NCI-H748 (cell line): ENCODE results near the gene SYNDIG1.

Experiments
- DNase-seq: peaks from one replicate; lab custom pipeline; 2025; ENCODE audit not compliant: unreplicated experiment; lab: John Stamatoyannopoulos, UW

Gene SYNDIG1

DNA sequence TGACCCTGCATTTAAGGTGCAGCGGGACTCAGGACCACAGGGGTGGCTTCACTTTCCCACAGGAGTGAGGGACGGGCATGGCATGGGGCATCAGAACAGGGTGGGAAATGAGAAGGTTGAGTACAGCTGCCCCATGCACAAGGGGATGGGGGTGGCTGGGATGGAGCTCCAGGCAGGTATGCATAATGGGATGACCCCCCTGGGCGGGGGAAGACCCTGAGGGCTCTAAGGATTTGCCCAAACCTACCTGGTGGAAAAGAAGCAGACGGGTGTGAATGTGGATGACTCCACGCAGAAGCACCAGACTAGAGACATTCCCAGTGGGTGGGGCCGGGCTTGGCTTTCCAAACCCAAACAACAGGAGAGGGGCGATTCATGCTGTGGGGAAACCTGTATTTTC lies 200.3 kb downstream of the SYNDIG1 start:
- DNase-seq = no peak

DNA sequence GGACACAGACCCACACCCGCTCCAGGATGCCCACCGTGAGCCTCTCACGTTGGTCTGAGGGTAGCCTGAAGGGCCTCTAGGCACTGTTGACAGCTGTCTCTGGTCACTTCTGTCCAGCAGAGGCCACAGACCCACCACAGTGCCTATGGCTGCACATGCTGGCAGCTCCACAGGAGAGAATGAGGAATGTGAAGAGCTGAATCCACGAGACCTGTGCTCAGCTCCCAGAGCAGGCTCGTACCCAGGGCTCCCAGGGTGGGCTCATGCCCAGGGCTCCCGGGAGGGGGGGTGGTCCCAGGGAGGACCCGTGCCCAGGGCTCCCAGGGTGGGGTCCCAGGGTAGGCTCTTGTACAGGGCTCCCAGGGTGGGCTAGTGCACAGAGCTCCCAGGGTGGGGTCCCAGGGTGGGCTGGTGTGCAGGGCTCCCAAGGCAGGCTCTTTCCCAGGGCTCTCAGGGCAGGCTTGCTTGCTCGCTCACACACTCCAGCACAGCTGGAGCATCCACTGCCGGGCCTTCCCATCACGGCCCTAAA lies 201.0 kb downstream of the SYNDIG1 start:
- DNase-seq = no peak

GRCh38 chr20:24670981-24671380 lies 201.6 kb downstream of the SYNDIG1 start:
- DNase-seq = no peak

DNA sequence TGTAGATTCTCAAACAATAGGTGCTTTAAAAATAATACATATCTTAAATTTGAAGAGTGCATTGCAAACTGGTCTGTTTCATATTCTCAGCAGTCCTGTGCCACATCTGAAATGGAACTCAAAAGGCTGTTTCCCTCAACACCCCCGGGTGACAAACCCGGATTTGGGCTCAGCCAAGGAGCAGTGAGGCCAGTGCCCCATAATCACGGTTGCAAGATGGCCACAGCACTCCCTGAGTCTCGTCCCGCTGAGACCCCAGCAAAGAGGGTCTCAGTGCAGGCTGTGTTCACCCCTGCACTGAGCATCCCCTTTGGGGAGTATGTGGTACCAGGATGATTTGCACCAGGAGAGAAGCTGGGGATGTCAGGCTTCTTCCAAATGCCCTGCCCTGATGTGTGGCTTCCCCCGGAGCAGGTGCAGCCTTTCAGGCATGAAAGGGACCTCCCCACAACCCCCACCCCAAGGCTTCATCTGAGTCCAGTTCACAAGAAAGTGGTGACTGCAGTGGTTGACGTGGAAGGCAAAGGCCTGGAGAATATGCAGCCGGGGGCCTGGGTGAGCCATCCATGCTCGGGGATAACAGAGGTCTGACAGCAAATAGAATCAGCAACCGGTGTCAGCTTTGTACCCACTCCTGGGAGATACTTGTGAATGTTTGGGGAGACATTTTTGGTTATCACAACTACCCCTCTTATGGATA lies 202.9 kb downstream of the SYNDIG1 start:
- no peak for DNase-seq

DNA sequence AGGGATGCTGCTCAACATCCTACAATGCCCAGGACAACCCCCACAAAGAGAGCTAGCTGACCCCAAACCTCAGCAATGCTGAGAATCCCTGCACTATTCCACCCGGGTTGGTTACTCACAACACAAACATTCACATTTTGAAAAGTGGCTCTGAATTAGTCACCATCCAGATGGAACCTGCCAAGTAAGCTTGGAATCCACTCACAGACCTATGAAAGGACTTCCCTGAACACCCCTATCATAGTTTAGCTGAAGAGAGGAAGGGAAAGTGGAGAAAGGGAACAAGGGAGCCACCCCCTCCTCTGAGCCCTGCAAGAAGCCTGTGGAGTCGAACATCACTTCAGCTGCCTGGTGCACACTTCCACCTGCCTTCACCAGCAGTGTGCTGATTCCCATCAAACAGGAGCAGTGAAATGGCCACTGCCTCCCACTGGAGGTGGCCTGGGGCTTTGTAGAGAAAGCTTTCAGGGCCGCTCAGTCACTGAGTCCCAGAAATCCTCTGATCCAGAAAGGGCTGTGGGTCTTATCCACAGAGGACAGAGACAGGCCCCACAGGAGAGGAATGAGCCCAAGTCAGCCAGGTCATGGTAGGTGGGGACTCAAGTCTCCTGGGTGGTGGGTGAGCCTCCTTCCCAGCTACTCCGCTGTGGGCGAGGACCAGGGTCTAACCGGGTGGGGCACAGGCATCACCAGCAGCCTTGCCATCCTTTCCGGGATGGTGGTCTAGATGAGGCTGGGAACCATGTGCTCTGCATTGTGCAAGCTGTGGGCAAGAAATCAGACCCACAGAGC lies 203.7 kb downstream of the SYNDIG1 start:
- no peak for DNase-seq

DNA sequence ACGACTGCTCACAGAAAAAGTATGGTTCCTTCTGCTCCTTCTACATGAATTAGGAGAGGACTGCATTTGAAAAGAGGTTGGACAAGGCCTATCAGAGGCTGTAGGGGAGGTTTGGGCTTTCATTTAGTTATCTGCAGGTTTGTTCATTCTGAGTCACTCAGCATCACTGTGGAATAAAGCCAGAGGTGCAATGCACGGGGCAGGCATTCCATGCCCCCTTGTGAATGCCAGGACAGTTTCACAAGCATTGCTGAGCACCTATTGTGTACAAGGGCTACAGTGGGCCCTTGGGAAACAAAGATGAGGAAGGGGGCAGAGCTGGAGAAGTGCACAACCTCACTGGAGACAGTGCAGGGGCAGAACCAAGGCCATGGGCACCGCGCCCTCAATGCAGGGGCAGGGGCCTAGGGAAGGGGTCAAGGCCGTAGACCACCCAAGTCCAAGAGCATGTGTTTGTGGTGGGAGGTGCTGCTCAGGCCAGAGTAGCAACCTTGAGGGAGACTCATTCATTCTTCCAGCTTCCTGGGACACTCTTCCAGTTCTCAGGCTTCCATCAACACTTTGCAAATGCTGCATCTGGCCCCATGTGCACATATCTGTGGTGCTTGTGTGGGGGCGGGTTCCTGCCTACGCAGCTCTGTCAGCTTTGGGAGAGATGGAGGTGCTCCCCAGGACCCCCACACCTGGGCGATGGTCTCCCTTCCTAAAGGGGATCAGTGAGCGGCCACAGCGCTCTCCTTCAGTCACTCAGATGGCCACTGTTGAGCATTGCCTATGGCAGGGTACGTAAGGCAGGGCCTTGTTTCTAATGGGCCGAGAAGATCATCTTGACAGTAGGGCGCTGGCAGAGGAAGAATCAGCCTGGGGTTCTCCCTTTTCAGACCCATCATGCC lies 204.5 kb downstream of the SYNDIG1 start:
- DNase-seq = no peak

DNA sequence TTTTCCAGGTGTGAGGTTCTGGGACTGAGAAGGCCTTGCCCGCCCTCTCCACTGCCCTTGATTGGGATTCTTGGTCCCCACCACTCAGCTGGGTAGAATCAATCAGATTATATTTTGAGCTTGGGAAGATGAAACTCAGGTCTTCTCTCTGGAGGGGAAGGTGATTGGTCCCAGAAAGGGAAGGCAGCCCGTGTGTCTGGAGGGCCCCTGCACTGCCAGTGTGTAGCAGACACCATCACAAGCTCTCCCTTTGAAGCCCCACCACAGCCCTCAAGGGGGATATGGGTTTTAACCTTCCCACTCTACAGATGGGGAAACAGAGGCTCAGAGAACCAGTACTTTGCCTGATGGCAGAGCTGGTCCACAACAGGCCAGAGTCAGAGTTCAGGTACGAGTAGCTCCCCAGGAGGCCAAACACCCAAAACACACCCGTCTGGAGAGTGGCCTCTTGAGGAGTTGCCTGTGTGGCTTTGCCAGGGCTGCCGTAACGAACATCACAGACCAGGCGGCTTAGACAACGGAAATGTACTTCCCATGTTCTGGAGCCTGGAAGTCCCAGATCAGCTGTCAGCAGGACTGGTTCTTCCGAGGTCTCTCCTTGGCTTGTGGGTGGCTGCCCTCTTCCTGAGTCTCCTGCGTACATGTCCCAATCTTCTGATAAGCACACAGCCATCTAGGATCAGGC lies 205.6 kb downstream of the SYNDIG1 start:
- no peak for DNase-seq

DNA sequence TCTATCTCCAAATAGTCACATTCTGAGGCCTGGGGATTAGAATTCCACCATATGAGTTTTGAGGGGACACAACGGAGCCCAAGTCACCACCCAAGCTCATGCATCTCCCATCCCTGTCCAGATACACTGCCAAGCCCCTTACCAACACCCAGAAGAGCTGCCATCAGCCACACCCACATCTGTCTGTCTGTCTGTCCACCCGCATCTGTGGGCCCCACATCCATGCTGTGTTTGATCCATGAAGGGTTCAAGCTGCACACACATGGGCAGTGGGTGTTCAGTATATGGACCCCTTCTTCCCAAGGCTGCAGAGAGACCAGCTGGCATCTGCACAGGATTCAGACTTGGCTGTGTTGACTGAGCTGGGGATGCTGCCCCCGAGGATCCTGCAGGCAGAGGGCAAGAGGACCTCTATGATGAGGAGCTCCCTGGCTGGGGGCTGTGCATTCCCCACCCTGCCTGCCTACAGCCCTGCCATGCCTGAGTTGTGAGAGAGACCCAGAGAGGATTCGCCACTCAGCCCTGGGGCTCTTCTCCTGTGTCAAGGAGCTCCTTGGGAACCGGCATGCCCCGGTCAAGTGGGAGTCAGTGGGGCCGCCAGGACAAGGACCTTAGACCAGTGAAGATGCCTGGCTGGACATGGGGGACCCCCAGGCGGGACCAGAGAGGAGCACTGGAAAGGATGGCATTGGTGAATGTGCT lies 206.4 kb downstream of the SYNDIG1 start:
- DNase-seq = no peak

DNA sequence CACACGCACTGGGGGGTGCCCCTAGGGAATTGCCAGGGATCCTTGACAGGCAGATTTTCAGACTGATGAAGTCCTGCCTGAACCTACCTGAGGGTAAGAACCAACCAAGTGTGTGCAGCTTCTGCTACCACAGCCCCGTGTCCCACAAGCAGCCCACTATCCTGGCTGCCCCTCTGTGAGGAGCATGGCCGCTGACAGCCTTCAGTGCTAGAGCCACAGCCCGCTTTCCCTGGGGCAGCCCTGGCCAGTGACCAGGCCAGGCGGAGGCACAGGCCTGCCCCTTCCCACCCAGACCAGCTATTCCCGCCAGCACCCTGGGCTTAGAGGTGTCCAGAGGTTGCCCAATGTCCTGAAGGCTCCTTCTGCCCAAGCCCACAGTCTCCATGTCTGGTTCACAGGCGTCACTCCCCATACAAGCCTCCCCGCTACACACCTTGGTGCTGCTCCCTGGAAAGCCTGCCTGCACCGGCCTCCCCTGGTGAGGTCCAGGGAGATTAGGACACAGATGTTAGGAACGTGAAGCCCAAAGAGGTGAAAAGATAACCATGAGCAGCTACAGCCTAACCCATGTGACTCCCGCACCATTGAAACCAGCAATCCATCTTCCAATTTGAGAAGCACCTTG lies 207.0 kb downstream of the SYNDIG1 start:
- no peak for DNase-seq

DNA sequence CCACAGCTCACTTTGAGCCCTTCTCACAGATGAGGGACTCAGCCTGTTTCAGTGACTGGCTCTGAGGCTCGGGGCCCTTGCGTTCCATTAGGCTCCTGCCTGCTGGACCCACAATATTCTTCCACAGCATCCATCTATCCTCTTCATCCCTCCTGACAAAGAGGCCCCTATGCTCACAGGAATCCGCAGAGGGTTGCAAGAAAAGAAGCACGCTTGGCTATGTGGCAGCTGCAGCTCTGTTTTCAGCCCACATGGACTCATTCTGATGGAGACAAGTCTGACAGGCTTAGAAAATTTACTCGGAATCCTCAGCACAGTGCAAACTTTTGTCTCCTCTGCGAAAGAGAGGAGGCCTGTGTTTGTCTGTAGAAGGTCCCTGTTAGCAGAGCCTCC lies 207.5 kb downstream of the SYNDIG1 start:
- no peak for DNase-seq

- no peak for DNase-seq
Measured at GRCh38 chr20:24677626-24678315, 208.3 kb downstream of the SYNDIG1 start.

GRCh38 chr20:24678351-24679106 lies 209.1 kb downstream of the SYNDIG1 start:
- DNase-seq = no peak

DNA sequence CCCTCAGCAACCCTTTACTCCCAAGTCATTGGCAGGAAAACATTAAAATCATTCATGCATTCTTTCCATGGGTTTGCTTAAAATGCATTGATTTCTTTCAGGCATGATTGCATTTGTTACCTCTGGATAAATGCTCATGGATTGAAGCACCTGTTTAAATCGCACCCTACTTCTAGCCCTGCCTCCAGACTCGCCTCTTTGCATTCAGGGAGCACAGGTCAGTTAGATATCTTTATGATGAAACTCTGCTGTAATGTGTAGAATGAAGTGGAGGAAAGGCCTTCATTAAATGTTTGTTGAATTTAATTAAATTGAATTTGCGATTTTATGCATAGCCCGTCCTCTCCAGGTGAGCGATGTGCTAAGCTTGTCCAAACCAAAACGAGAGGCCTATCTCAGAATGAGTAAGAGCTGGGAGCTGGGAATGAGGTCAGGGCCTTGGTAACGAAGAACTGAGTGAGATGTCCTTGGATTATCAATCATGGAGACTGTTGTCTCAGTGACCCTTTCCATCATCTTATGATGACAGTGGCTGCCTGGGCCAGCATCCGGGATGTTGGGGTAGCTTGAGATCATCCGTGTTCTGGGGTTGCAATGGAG lies 210.1 kb downstream of the SYNDIG1 start:
- no peak for DNase-seq

GRCh38 chr20:24681634-24682495 lies 212.4 kb downstream of the SYNDIG1 start:
- no peak for DNase-seq

- no peak for DNase-seq
Measured at GRCh38 chr20:24682496-24682985, 213.1 kb downstream of the SYNDIG1 start.

DNA sequence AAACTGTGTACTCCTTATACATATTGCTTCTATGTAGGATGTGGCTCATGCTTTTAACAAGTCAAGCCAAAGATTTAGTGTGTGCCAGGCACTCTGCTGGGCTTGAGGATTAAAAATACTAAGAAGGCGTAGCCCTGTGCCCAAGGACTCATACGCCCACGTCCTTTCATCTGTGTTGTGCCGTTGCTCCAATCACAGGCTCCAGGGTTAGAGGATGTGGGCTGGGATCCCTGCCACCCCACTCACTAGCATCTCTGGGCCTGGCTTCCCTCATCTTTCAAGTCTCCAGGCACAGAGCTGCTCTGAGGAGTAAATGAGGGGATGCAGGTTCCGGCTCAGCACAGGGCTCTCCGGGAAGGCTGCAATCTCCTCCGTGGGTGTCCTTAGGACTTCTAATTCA lies 214.2 kb downstream of the SYNDIG1 start:
- DNase-seq = no peak

DNA sequence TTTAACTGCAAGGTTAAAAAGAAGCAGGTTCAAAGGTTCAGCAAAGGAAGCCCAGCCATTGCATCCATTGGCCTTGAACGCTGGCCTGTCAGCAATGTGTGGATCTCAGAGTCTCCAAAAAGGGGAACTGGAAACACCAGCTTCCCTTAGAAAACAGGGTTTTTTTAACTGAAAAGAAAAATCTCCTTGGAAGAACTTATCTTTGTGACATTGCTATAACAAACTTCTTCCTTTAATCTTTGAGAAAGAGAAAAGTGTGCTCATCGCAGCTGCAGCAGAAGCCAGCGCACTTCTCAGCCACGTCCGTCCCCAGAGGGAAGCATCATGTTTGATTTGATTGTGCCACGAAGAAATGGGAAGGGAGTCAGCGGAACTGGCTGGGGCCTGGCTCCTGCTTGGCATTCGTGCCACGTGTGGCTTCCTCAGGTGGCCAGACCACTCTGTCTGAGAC lies 215.0 kb downstream of the SYNDIG1 start:
- DNase-seq = no peak
